Activated T-cell treated with anti-CD3 and anti-CD28 coated beads, Interleukin-2, amount 50 U/mL, for 4 hours (primary cell): Measurements from ENCODE around the gene TAF9B. TPM values are rescaled to one million over a fixed set of nuclear protein-coding genes. Genes with fewer than 3 reads are reported as not detected.
"Not testable (repeated sequence)": the region's sequence is repeated elsewhere in the genome, so short reads cannot be mapped to it uniquely, and the experiment has no call there.

ENCODE experiments used
- ATAC-seq, 2 donors: fragments of 200-7000 bp; cut with Tn5 transposase; one replicate each; pipeline ENCODE4 v1.10.0; 2021
- DNase-seq: peaks from one replicate; pipeline ENCODE4 v3.0.0-alpha.2; 2020
- H3K27me3 Mint-ChIP-seq: one replicate; pipeline ENCODE4 v1.8.0; 2021; ENCODE audit warnings: low read depth, mixed read lengths
- H3K36me3 Mint-ChIP-seq: one replicate; pipeline ENCODE4 v1.8.0; 2022; ENCODE audit warnings: mixed read lengths; ENCODE audit not compliant: insufficient read depth
- H3K4me1 Mint-ChIP-seq: one replicate; pipeline ENCODE4 v1.8.0; 2021; ENCODE audit warnings: low read depth, mixed read lengths
- H3K4me3 Mint-ChIP-seq: one replicate; pipeline ENCODE4 v1.8.0; 2021; ENCODE audit warnings: mild to moderate bottlenecking, moderate library complexity, mixed read lengths
- H3K9me3 Mint-ChIP-seq: one replicate; pipeline ENCODE4 v1.8.0; 2021; ENCODE audit warnings: mixed read lengths
- total RNA-seq, 3 donors: library from RNA; stranded (reverse); gene quantifications; one replicate each; pipeline ENCODE4 v1.2.1, GENCODE V29; 2021

The TAF9B gene
- total RNA-seq, 3 donors from 2014 or later, result 19.7 to 22.5 (median 20.8) TPM

DNA sequence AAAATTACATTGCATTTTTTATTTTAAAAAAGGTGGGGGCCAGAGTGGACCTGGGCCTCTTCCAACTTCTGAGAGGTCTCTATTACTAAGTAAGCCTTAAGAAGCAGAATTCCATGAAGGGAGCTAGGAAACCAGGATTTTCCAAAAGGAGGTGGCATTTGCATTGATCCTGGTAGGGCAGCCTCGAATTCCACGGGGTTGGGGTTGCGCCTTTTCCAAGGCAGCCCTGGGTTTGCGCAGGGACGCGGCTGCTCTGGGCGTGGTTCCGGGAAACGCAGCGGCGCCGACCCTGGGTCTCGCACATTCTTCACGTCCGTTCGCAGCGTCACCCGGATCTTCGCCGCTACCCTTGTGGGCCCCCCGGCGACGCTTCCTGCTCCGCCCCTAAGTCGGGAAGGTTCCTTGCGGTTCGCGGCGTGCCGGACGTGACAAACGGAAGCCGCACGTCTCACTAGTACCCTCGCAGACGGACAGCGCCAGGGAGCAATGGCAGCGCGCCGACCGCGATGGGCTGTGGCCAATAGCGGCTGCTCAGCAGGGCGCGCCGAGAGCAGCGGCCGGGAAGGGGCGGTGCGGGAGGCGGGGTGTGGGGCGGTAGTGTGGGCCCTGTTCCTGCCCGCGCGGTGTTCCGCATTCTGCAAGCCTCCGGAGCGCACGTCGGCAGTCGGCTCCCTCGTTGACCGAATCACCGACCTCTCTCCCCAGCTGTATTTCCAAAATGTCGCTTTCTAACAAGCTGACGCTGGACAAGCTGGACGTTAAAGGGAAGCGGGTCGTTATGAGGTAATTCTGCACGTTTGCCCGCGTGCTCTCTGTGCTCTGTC lies 35.6 kb downstream of the TAF9B start, which contains the start of gene PGK1:
Gene PGK1, plus strand, starts transcription at position 626 of the 824 bp plus-strand sequence. Its CDS starts 93 bp downstream, at position 719.
- Mint-ChIP-seq H3K27me3 (no peaks in the 10 kb centered on the region), H3K4me3 (peak within 1 kb of the TSS; percentile 93), H3K36me3 (peaks cover 27% of the 10 kb centered on the region), H3K4me1 (peaks cover 39% of the 10 kb centered on the region), H3K9me3 (no peaks in the 10 kb centered on the region)
- DNase-seq, result peak; percentile 87
- ATAC-seq, result peak; percentile 97 to 98

DNA sequence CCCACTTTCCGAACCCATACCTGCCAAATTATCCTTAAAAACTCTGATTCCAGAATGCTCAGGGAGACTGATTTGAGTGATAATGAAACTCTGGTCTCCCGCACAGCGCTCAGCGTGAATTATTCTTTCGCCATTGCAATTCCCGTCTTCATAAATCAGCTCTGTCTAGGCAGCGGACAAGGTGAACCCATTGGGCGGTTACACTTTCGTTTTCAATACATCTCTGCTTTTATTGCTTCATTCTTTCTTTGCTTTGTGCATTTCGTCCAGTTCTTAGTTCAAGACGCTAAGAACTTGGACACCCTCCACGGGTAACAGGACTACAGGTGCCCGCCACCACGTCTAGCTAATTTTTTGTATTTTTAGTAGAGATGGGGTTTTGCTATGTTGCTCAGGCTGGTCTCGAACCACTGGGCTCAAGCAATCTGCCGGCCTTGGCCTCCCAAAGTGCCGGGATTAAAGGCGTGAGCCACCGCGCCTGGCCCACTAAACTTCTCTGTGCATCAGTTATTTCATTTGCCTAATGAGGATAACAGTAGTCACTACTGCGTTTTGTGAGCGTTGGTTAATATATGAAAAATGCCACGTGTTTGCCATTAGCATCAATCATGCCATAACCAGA lies 36.3 kb downstream of the TAF9B start:
- H3K4me1 Mint-ChIP-seq, result peaks cover 32% of the 10 kb centered on the region
- ATAC-seq, result no peak
- no peaks in the 10 kb centered on the region for H3K27me3 Mint-ChIP-seq
- DNase-seq, result no peak
- no peaks in the 10 kb centered on the region for H3K9me3 Mint-ChIP-seq
- H3K4me3 Mint-ChIP-seq, result peak overlapping the region; percentile 93
- H3K36me3 Mint-ChIP-seq, result peaks cover 25% of the 10 kb centered on the region

DNA sequence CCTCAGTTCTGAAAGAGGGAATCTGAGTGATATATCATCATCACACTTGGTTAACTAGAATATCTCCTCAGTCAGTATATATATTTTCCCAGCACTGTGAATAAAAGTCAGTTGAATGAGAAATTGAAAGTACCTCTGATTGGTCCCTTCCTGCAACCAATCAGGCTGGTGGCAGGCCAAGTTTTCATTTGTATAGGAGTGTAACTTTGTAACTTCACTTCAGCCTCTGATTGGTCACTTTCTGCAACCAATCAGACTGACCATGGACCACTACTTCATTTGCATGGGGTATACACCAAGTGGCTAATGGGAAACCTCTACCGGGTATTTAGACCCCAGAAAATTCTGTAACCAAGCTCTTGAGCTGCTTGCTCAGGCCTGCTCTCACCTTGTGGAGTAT lies 37.4 kb downstream of the TAF9B start:
- DNase-seq, result no peak
- H3K27me3 Mint-ChIP-seq, result no peaks in the 10 kb centered on the region
- peaks cover 21% of the 10 kb centered on the region for H3K4me1 Mint-ChIP-seq
- H3K9me3 Mint-ChIP-seq, result no peaks in the 10 kb centered on the region
- H3K36me3 Mint-ChIP-seq, result peaks cover 20% of the 10 kb centered on the region
- ATAC-seq, result no peak
- H3K4me3 Mint-ChIP-seq, result no peak overlapping the region

DNA sequence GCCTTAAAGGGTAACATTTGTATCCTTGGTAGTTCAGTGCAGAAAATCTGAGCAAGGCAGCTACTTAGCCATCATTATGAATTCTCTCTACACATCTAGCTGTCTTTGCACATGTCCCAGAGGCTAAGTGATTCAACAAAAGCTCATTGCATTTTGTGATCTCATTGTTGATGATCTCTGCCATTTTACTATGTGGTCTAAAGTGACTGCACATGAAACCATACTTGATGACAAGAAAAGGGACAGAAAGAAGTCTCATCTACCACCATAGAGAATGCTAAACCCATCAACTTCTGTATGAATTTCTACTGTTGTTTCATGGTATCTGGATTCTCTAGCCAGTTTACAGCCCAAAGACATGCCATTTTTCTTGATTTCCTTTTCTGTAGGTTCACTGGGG lies 41.3 kb downstream of the TAF9B start:
- Mint-ChIP-seq H3K9me3 (no peaks in the 10 kb centered on the region), H3K4me3 (no peak overlapping the region), H3K36me3 (no peaks in the 10 kb centered on the region), H3K4me1 (peaks cover 4% of the 10 kb centered on the region), H3K27me3 (no peaks in the 10 kb centered on the region)
- no peak for DNase-seq
- peak in 1 of 2 donors; percentile 25 for ATAC-seq

DNA sequence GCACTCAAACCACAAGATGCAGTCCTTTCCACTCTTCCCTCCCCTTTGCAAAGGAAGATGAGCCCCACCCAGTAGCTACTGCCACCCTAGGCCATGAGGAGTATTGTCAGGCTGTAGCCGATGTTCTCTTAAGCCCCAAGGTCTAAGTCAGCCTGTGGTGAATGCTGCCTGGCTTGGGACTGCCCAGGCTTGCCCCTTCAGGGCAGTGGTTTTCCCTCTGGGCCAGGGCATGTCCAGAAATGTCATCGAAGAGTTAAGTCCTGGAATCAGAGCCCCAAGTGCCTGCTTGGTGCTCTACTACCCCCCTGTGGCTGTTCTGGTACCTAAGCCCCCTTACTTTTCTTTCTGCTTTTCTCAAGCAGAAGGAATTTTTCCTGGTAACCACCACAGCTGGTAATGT lies 47.2 kb downstream of the TAF9B start:
- Mint-ChIP-seq H3K36me3 (no peaks in the 10 kb centered on the region), H3K4me3 (no peak overlapping the region), H3K4me1 (no peaks in the 10 kb centered on the region), H3K9me3 (peaks cover 7% of the 10 kb centered on the region), H3K27me3 (no peaks in the 10 kb centered on the region)
- ATAC-seq (peak; percentile 43), DNase-seq (no peak)

DNA sequence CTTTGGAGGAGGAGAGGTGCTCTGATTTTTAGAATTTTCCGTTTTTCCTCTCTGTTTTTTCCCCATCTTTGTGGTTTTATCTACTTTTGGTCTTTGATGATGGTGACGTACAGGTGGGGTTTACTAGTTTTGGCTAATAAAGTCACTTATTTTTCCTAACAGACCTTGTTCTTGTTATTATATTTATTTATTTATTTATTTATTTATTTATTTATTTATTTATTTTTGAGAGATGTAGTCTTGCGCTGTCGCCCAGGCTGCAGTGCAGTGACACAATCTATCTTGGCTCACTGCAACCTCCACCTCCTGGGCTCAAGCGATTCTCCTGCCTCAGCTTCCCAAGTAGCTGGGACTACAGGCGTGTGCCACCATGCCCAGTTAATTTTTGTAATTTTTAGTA lies 58.0 kb downstream of the TAF9B start:
- DNase-seq, H3K27me3 Mint-ChIP-seq, H3K9me3 Mint-ChIP-seq, H3K36me3 Mint-ChIP-seq, ATAC-seq, H3K4me3 Mint-ChIP-seq, H3K4me1 Mint-ChIP-seq: not testable (repeated sequence)

Other genes starting within 250 kb of the TAF9B start
- 10 to 100 TPM; 36.4 to 38.9 (median 37.5) TPM for gene MAGT1, start 244.2 kb downstream of the TAF9B start, total RNA-seq
- gene COX7B, start 240.2 kb downstream of the TAF9B start, total RNA-seq, result 100 to 1,000 TPM; 285 to 300 (median 286) TPM
- gene ATP7A, start 229.0 kb downstream of the TAF9B start, total RNA-seq, result 1 to 10 TPM; 4.8 to 5.9 (median 5.3) TPM
- under 1 TPM in 1 of 3 donors, not detected in 2; 0.37 TPM for gene PGAM4, start 170.0 kb downstream of the TAF9B start, total RNA-seq
- gene PGK1, start 35.4 kb downstream of the TAF9B start, total RNA-seq, result 100 to 1,000 TPM; 621 to 728 (median 711) TPM
- gene CYSLTR1, start 188.0 kb upstream of the TAF9B start, total RNA-seq, result 1 to 10 TPM; 1.4 to 2.3 (median 1.8) TPM